GM21576 (cell line): Measurements from ENCODE around the gene TPCN2.

Experiments
- ATAC-seq: cut with Tn5 transposase; IDR thresholded peaks from one replicate; pipeline ENCODE4 v1.9.1; 2021; ENCODE audit warnings: mild to moderate bottlenecking, moderate library complexity; ENCODE audit not compliant: unreplicated experiment

The TPCN2 gene

GRCh38 chr11:69108030-69108429 is 59.3 kb downstream of the TPCN2 start:
- no peak for ATAC-seq

GRCh38 chr11:69108559-69108958 is 59.8 kb downstream of the TPCN2 start:
- no peak for ATAC-seq

GRCh38 chr11:69109101-69109500 is 60.4 kb downstream of the TPCN2 start:
- no peak for ATAC-seq

DNA sequence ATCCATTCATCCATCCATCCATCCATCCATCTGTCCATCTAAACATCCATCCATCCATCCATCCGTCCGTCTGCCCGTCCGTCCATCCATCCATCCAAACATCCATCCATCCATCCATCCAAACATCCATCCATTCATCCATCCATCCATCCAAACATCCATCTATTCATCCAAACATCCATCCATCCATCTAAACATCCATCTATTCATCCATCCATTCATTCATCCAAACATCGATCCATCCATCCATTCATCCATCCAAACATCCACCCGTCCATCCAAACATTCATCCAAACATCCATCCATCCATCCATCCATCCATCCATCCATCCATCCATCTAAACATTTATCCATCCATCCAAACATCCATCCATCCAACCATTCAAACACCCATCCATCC is 61.7 kb downstream of the TPCN2 start:
- ATAC-seq, result no peak

- ATAC-seq, result no peak
These were observed 63.2 kb downstream of the TPCN2 start for GRCh38 chr11:69111624-69112542.

GRCh38 chr11:69113226-69113625 is 64.5 kb downstream of the TPCN2 start:
- no peak for ATAC-seq

GRCh38 chr11:69113646-69114340 is 65.1 kb downstream of the TPCN2 start:
- no peak for ATAC-seq

- no peak for ATAC-seq
These were observed 65.6 kb downstream of the TPCN2 start for GRCh38 chr11:69114362-69114761.

DNA sequence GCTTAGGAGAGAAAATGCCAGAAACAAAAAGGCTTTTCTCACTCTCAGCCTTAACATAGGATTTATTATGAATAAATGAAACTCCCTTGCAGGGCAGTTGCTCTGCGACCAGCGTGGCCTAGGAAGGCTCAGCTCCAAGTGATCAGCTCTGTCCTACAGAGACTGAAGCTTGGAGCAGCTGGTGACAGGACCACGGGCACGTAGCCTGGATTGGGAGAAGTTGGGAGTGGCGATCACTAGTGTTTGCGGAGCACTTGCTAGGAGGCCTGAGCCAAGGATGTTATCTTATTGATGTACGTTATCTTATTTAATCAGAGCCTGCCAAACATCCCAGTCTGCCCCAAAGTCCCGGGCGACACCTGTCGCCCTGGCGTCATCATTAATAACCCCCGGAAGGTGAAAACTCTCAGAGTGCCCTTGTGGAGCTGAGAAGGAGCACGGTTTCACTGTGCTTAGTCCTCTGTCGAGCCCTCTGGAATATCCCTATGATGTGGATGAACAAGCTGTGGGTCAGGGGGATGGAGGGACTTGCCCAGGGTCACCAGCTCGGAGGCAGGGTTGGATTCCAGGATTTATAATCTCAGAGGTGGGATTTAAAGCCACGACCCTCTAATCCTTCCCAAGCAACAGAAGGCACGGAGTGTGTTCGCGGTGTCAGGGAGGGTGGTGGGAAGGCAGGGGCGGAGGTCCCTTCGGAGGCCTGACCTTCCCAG is 66.2 kb downstream of the TPCN2 start:
- no peak for ATAC-seq

GRCh38 chr11:69115586-69116560 is 67.1 kb downstream of the TPCN2 start:
- no peak for ATAC-seq

DNA sequence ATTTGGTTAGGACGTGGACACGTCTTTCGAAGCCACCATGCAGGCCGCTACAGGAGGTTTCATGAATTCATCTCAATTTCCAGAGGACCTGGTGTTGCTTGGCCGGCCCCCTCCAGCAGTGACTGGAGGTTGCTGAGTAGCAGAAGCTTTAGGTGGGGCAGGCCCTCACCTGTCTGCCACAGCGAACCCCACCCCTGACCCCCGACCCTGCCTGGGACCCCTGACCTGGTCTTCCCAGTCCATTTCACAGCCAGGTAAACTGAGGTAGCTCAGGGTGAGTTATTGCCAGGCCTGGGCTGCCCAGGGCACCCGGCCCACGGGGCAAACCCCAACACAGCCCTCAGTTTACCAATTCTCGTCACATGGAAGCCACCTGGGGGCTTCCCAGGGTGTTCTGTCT is 67.9 kb downstream of the TPCN2 start:
- ATAC-seq, result no peak

DNA sequence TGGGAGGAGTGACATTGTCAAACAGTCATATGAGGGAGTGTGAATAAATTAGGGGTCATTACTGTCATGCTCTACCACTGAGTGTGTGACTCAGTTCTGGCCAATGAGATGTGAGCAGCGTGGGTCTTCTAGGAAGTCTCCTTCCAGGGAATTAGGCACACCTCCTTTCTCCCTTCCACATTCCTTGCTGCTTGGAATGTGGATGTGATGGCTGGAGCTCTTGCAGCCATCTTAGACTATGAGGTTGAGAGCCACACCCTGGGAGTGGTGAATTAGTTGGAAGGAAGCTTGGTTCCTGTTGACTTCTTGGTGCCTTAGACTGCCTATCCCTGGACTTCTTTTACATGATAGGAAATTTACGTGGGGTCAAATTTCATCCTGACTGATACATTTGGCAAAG is 70.5 kb downstream of the TPCN2 start:
- ATAC-seq, result no peak

GRCh38 chr11:69120096-69120875 is 71.6 kb downstream of the TPCN2 start:
- ATAC-seq, result no peak

DNA sequence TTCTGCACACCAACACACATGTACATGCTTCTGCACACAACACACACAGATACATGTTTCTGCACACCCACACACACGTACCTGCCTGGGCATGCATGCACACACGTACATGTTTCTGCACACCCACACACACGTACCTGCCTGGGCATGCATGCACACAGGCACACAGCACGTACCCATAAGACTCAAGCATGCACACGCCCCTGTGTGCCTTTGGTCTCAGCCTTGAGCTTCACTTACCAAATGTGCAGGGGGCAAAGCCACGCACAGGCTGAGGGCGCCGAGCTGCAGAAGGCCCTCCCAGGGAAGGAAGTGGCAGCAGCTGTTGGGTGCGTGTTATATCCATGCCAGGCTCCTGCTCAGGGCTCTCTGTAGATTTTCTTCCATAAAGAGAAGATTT is 72.3 kb downstream of the TPCN2 start:
- ATAC-seq, result no peak

GRCh38 chr11:69121621-69122325 is 73.0 kb downstream of the TPCN2 start:
- ATAC-seq, result no peak

DNA sequence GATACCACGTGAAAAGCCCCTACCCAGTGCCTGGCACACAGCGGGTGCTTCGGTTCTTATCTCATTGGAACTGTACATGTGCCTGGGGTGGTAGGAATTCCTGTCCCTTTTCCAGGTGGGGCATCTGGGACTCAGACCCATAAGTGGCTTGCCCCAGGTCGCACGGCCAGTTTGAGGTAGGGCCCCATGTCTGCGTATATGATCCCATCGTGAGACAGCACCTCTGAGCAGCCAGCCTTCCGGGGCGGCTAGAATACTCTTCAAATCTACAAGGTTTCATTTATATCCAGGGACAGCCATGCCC is 73.5 kb downstream of the TPCN2 start:
- no peak for ATAC-seq

DNA sequence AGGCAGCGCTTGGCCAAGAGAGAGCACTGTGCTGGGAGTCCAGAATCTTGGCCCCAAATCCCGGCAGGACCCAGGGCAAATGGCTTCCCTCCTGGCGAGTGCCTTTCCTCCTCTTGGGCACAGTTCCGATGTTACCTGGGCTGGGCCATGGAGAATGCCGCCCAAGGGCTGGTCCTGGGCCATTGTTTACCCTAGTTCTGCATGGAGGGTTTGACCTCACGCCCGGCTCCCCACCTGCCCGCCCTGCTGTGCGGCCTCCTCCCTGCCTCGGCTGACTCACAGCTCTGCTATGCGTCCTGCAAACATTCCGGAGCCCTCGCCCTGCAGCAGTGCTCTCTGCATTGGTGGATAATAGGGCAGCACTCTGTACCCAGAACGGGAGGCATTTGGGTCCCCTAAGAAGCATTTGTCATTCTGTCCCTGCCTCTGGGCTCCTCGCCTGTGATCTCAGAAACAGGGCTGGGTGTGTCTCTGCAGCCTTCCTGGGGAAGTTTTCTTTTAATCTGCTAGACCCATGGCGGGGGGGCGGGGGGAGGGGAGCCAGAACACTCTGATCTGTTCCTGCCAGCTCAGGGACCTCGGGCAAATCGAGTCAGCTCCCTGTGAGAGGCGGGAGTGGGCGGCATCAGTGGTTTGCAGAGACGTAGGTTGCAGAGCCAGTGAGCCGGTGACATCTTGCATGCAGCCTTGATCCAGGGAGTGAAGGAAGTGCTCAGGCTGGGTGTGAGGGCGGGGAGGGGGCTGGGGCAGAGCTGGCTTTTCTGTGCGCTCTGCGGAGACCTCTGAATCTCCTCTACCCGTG is 74.1 kb downstream of the TPCN2 start:
- no peak for ATAC-seq
